Measurements from ENCODE around the gene FBXO9.

FBXO9 gene

GRCh38 chr6:53109612-53110011 is 44.4 kb downstream of the FBXO9 start:
- H3K36me3 ChIP-seq (ENCODE audit: control insufficient read depth, insufficient read depth, low read length): no peaks in the 10 kb centered on the region
- no peak overlapping the region for H3K4me3 ChIP-seq (replicated peaks; ENCODE audit: low read depth, low read length)
- no peak for DNase-seq (ENCODE audit: extremely low read depth, insufficient read length)
- no peak for TF ChIP-seq CTCF (IDR thresholded peaks at IDR 0.05; ENCODE audit: insufficient read depth, low read length, poor library complexity, severe bottlenecking)
- no peaks in the 10 kb centered on the region for H3K27me3 ChIP-seq (replicated peaks; ENCODE audit: control insufficient read depth, insufficient read depth, low read length)

- H3K4me3 ChIP-seq (replicated peaks; ENCODE audit: low read depth, low read length): no peak overlapping the region
- H3K36me3 ChIP-seq (ENCODE audit: control insufficient read depth, insufficient read depth, low read length): no peaks in the 10 kb centered on the region
- DNase-seq (ENCODE audit: extremely low read depth, insufficient read length): no peak
- H3K27me3 ChIP-seq (replicated peaks; ENCODE audit: control insufficient read depth, insufficient read depth, low read length): no peaks in the 10 kb centered on the region
- TF ChIP-seq CTCF (IDR thresholded peaks at IDR 0.05; ENCODE audit: insufficient read depth, low read length, poor library complexity, severe bottlenecking): no peak
Measured at GRCh38 chr6:53111865-53112264, 46.7 kb downstream of the FBXO9 start.

- no peak overlapping the region for H3K4me3 ChIP-seq (replicated peaks; ENCODE audit: low read depth, low read length)
- H3K36me3 ChIP-seq (ENCODE audit: control insufficient read depth, insufficient read depth, low read length): no peaks in the 10 kb centered on the region
- DNase-seq (ENCODE audit: extremely low read depth, insufficient read length): no peak
- H3K27me3 ChIP-seq (replicated peaks; ENCODE audit: control insufficient read depth, insufficient read depth, low read length): no peaks in the 10 kb centered on the region
- no peak for TF ChIP-seq CTCF (IDR thresholded peaks at IDR 0.05; ENCODE audit: insufficient read depth, low read length, poor library complexity, severe bottlenecking)
Measured at GRCh38 chr6:53112404-53112803, 47.2 kb downstream of the FBXO9 start.

- TF ChIP-seq CTCF (IDR thresholded peaks at IDR 0.05; ENCODE audit: insufficient read depth, low read length, poor library complexity, severe bottlenecking): no peak
- Histone ChIP-seq H3K27me3 (replicated peaks; ENCODE audit: control insufficient read depth, insufficient read depth, low read length) (no peaks in the 10 kb centered on the region), H3K4me3 (replicated peaks; ENCODE audit: low read depth, low read length) (no peak overlapping the region), H3K36me3 (ENCODE audit: control insufficient read depth, insufficient read depth, low read length) (no peaks in the 10 kb centered on the region)
- no peak for DNase-seq (ENCODE audit: extremely low read depth, insufficient read length)
Measured at GRCh38 chr6:53112871-53113270, 47.7 kb downstream of the FBXO9 start.

GRCh38 chr6:53113742-53114141 is 48.5 kb downstream of the FBXO9 start:
- no peak for DNase-seq (ENCODE audit: extremely low read depth, insufficient read length)
- no peak for TF ChIP-seq CTCF (IDR thresholded peaks at IDR 0.05; ENCODE audit: insufficient read depth, low read length, poor library complexity, severe bottlenecking)

GRCh38 chr6:53115113-53115512 is 49.9 kb downstream of the FBXO9 start:
- Histone ChIP-seq H3K27me3 (replicated peaks; ENCODE audit: control insufficient read depth, insufficient read depth, low read length) (no peaks in the 10 kb centered on the region), H3K36me3 (ENCODE audit: control insufficient read depth, insufficient read depth, low read length) (no peaks in the 10 kb centered on the region), H3K4me3 (replicated peaks; ENCODE audit: low read depth, low read length) (no peak overlapping the region)
- TF ChIP-seq CTCF (IDR thresholded peaks at IDR 0.05; ENCODE audit: insufficient read depth, low read length, poor library complexity, severe bottlenecking): no peak
- no peak for DNase-seq (ENCODE audit: extremely low read depth, insufficient read length)

More at GRCh38 chr6:53113742-53114141, 48.5 kb downstream of the FBXO9 start:
- Histone ChIP-seq H3K4me3 (replicated peaks; ENCODE audit: low read depth, low read length) (no peak overlapping the region), H3K27me3 (replicated peaks; ENCODE audit: control insufficient read depth, insufficient read depth, low read length) (no peaks in the 10 kb centered on the region), H3K36me3 (ENCODE audit: control insufficient read depth, insufficient read depth, low read length) (no peaks in the 10 kb centered on the region)
